WTC11 (cell line): ENCODE data around the gene JMJD7. TPM values are rescaled to one million over a fixed set of nuclear protein-coding genes. Genes with fewer than 3 reads are reported as not detected.

Experiments used
- ATAC-seq: fragments of 200-7000 bp; cut with Tn5 transposase; 2 replicates; pipeline ENCODE4 v1.10.0; 2021; ENCODE audit warnings: mild to moderate bottlenecking, moderate library complexity
- CTCF ChIA-PET: fragments of 300-600 bp; sonication (Branson Sonifier 250); formaldehyde crosslinking; loops from one replicate; lab custom pipeline; 2021; ENCODE audit warnings: antibody characterized with exemption; lab: Charles Lee
- POLR2A ChIA-PET: fragments of 350-600 bp; sonication (Branson Sonifier 250); formaldehyde crosslinking; loops from one replicate; lab custom pipeline; 2021; ENCODE audit warnings: antibody characterized with exemption; lab: Charles Lee
- DNase-seq: peaks from one replicate; pipeline ENCODE4 v3.0.0; 2021; ENCODE audit warnings: low spot score
- H3K27ac Mint-ChIP-seq: 2 replicates; pipeline ENCODE4 v1.8.0; 2021; ENCODE audit warnings: mixed read lengths
- H3K27me3 Mint-ChIP-seq: 2 replicates; pipeline ENCODE4 v1.8.0; 2021; ENCODE audit warnings: low read depth, mild to moderate bottlenecking, moderate library complexity, mixed read lengths
- H3K36me3 Mint-ChIP-seq: 2 replicates; pipeline ENCODE4 v1.8.0; 2021; ENCODE audit warnings: mixed read lengths
- H3K4me1 Mint-ChIP-seq: 2 replicates; pipeline ENCODE4 v1.8.0; 2022; ENCODE audit warnings: mixed read lengths
- H3K4me3 Mint-ChIP-seq: 2 replicates; pipeline ENCODE4 v1.8.0; 2021; ENCODE audit warnings: mild to moderate bottlenecking, moderate library complexity, mixed read lengths
- H3K9me3 Mint-ChIP-seq: 2 replicates; pipeline ENCODE4 v1.8.0; 2021; ENCODE audit warnings: mixed read lengths
- CREB1 ChIP-seq: sonication (generic); formaldehyde crosslinking; IDR thresholded peaks from 2 replicates; pipeline ENCODE4 v1.8.0; 2023; ENCODE audit warnings: mild to moderate bottlenecking, missing genetic modification reagents
- CTCF ChIP-seq: fragments of 200-600 bp; IDR thresholded peaks from 2 replicates; pipeline ENCODE4 v1.8.0; 2022; ENCODE audit warnings: antibody characterized with exemption
- ELF4 ChIP-seq: sonication (generic); formaldehyde crosslinking; IDR thresholded peaks from 2 replicates; pipeline ENCODE4 v1.8.1; 2022; ENCODE audit warnings: low read depth, mild to moderate bottlenecking, moderate library complexity, missing genetic modification reagents
- ERG ChIP-seq: fragments of 250-450 bp; sonication (Bioruptor Pico); IDR thresholded peaks from 2 replicates; pipeline ENCODE4 v1.8.0; 2021; ENCODE audit warnings: mild to moderate bottlenecking
- FOXJ3 ChIP-seq: sonication (generic); formaldehyde crosslinking; IDR thresholded peaks from 2 replicates; pipeline ENCODE4 v1.9.0; 2021; ENCODE audit warnings: missing genetic modification reagents, mild to moderate bottlenecking, borderline replicate concordance
- JAZF1 ChIP-seq: fragments of 250-450 bp; sonication (Bioruptor Pico); IDR thresholded peaks from 2 replicates; pipeline ENCODE4 v1.9.0; 2021; ENCODE audit warnings: moderate library complexity, mild to moderate bottlenecking, inconsistent platforms
- MAX ChIP-seq: sonication (generic); formaldehyde crosslinking; IDR thresholded peaks from 2 replicates; pipeline ENCODE4 v1.8.0; 2022; ENCODE audit warnings: mild to moderate bottlenecking, missing genetic modification reagents
- MLX ChIP-seq: sonication (generic); formaldehyde crosslinking; IDR thresholded peaks from 2 replicates; pipeline ENCODE4 v1.8.1; 2023; ENCODE audit warnings: mild to moderate bottlenecking, missing genetic modification reagents, moderate library complexity
- NFE2L1 ChIP-seq: sonication (generic); formaldehyde crosslinking; IDR thresholded peaks from 2 replicates; pipeline ENCODE4 v1.8.1; 2023; ENCODE audit warnings: missing genetic modification reagents
- NR2C2 ChIP-seq: sonication (generic); formaldehyde crosslinking; IDR thresholded peaks from 2 replicates; pipeline ENCODE4 v1.8.0; 2022; ENCODE audit warnings: mild to moderate bottlenecking, missing genetic modification reagents
- PRRX2 ChIP-seq: fragments of 250-450 bp; sonication (Bioruptor Pico); IDR thresholded peaks from 2 replicates; pipeline ENCODE4 v1.8.0; 2021; ENCODE audit warnings: mild to moderate bottlenecking
- RORB ChIP-seq: fragments of 250-450 bp; sonication (Bioruptor Pico); IDR thresholded peaks from 2 replicates; pipeline ENCODE4 v1.9.0; 2021; ENCODE audit warnings: mild to moderate bottlenecking
- SMAD4 ChIP-seq: sonication (generic); formaldehyde crosslinking; IDR thresholded peaks from 2 replicates; pipeline ENCODE4 v1.8.0; 2022; ENCODE audit warnings: mild to moderate bottlenecking, missing genetic modification reagents
- SP1 ChIP-seq: sonication (generic); formaldehyde crosslinking; conservative IDR thresholded peaks from 2 replicates; pipeline ENCODE4 v1.8.1; 2022; ENCODE audit warnings: missing genetic modification reagents
- TEAD1 ChIP-seq: sonication (generic); formaldehyde crosslinking; IDR thresholded peaks from 2 replicates; pipeline ENCODE4 v1.8.0; 2022; ENCODE audit warnings: mild to moderate bottlenecking, missing genetic modification reagents
- ZNF219 ChIP-seq: sonication (generic); formaldehyde crosslinking; IDR thresholded peaks from 2 replicates; pipeline ENCODE4 v1.8.0; 2023; ENCODE audit warnings: missing genetic modification reagents, mild to moderate bottlenecking, borderline replicate concordance
- ZNF263 ChIP-seq: sonication (generic); formaldehyde crosslinking; IDR thresholded peaks from 2 replicates; pipeline ENCODE4 v1.8.1; 2022; ENCODE audit warnings: low read depth, mild to moderate bottlenecking, moderate library complexity, missing genetic modification reagents
- ZNF281 ChIP-seq: sonication (generic); formaldehyde crosslinking; IDR thresholded peaks from 2 replicates; pipeline ENCODE4 v1.8.0; 2023; ENCODE audit warnings: mild to moderate bottlenecking, missing genetic modification reagents
- ZNF425 ChIP-seq: fragments of 250-450 bp; sonication (Bioruptor Pico); conservative IDR thresholded peaks from 2 replicates; pipeline ENCODE4 v1.9.0; 2021; ENCODE audit warnings: mild to moderate bottlenecking
- total RNA-seq: library from RNA; stranded (reverse); gene quantifications from 3 replicates; pipeline ENCODE4 v1.2.3, GENCODE V29; 2021

JMJD7 gene
- total RNA-seq, 1 experiment from 2014 or later, result 19.9 TPM

- TF ChIP-seq ZNF425 (CRISPR knock-in tag) (no peak), ZNF263 (CRISPR knock-in tag) (no peak), SP1 (no peak)
Measured at GRCh38 chr15:41812820-41813375, 15.0 kb upstream of the JMJD7 start (continued).

- no peaks in the 10 kb centered on the region for H3K9me3 Mint-ChIP-seq
Measured at GRCh38 chr15:41813426-41813825, 14.5 kb upstream of the JMJD7 start.

GRCh38 chr15:41814534-41814933 lies 13.4 kb upstream of the JMJD7 start:
- Mint-ChIP-seq H3K36me3 (no peaks in the 10 kb centered on the region), H3K4me1 (peaks cover 2% of the 10 kb centered on the region; the same call in 1 of the 2 replicates), H3K4me3 (no peak overlapping the region), H3K27me3 (no peaks in the 10 kb centered on the region), H3K9me3 (no peaks in the 10 kb centered on the region), H3K27ac (no peak overlapping the region)
- TF ChIP-seq NR2C2 (CRISPR knock-in tag), result no peak
- TF ChIP-seq ERG (CRISPR knock-in tag), result no peak
- no peak for TF ChIP-seq NFE2L1 (CRISPR knock-in tag)
- no peak for TF ChIP-seq CTCF
- no peak for TF ChIP-seq MAX (CRISPR knock-in tag)
- TF ChIP-seq RORB, result no peak
- no peak for TF ChIP-seq ZNF281
- TF ChIP-seq ELF4 (CRISPR knock-in tag), result no peak
- TF ChIP-seq SMAD4 (CRISPR knock-in tag), result no peak
- no peak for TF ChIP-seq MLX (CRISPR knock-in tag)
- TF ChIP-seq FOXJ3 (CRISPR knock-in tag), result no peak
- TF ChIP-seq JAZF1 (CRISPR knock-in tag), result no peak
- TF ChIP-seq CREB1 (CRISPR knock-in tag), result no peak
- TF ChIP-seq PRRX2 (CRISPR knock-in tag), result no peak
- TF ChIP-seq ZNF219 (CRISPR knock-in tag), result no peak
- POLR2A ChIA-PET, result interaction anchor here (0.5 to 0.6 kb wide), 2 partner anchors 34 to 1823 kb away, joined by 3 read pairs; no protein-coding TSS in a partner anchor
- no peak for ATAC-seq
- CTCF ChIA-PET, result interaction anchor here (6.4 kb wide), 1 partner anchor 41 kb away, joined by 158 read pairs; the partner anchor contains the start of gene MAPKBP1
- no peak for DNase-seq

More at GRCh38 chr15:41813426-41813825, 14.5 kb upstream of the JMJD7 start:
- CTCF ChIA-PET, result interaction anchor here (6.4 kb wide), 1 partner anchor 40 kb away, joined by 158 read pairs; the partner anchor contains the start of gene MAPKBP1
- Mint-ChIP-seq H3K4me1 (peaks cover 6% of the 10 kb centered on the region), H3K27ac (no peak overlapping the region), H3K4me3 (no peak overlapping the region), H3K36me3 (no peaks in the 10 kb centered on the region), H3K27me3 (no peaks in the 10 kb centered on the region)
- no peak for TF ChIP-seq TEAD1 (CRISPR knock-in tag)
- DNase-seq (no peak), ATAC-seq (no peak)
- POLR2A ChIA-PET, result no interaction called here
